Esophagus squamous epithelium (tissue), 5 donors: ENCODE measurements around the gene UBE2N. TPM values are rescaled to one million over a fixed set of nuclear protein-coding genes. Genes with fewer than 3 reads are reported as not detected.
"Not testable (repeated sequence)": the region's sequence is repeated elsewhere in the genome, so short reads cannot be mapped to it uniquely, and the experiment has no call there.

Source experiments
- DNase-seq: peaks from one replicate; lab custom pipeline; 2025; lab: John Stamatoyannopoulos, UW
- H3K27ac ChIP-seq, 4 donors: fragments of 200-600 bp; sonication (generic); one replicate each; pipeline ENCODE4 v1.5.1; 2016 to 2019; ENCODE audit warnings: mild to moderate bottlenecking in 1 of 4
- H3K27me3 ChIP-seq, 4 donors: fragments of 200-600 bp; sonication (generic); 1 replicate in 3 of 4; 2 replicates in 1 of 4; pipeline versions ENCODE4 v1.5.1 to v1.6.0; 2017 to 2021; ENCODE audit warnings: antibody characterized with exemption in 1 of 4
- H3K36me3 ChIP-seq, 3 donors: fragments of 200-600 bp; sonication (generic); one replicate each; pipeline ENCODE4 v1.5.1; 2016 to 2019
- H3K4me1 ChIP-seq, 3 donors: fragments of 200-600 bp; sonication (generic); one replicate each; pipeline ENCODE4 v1.5.1; 2017 to 2019
- H3K4me3 ChIP-seq, 4 donors: fragments of 200-600 bp; sonication (generic); 1 replicate in 3 of 4; 2 replicates in 1 of 4; pipeline ENCODE4 v1.5.1; 2016 to 2019; ENCODE audit warnings: mild to moderate bottlenecking in 2 of 4, moderate library complexity in 1 of 4
- H3K9me3 ChIP-seq, 3 donors: fragments of 200-600 bp; sonication (generic); one replicate each; pipeline ENCODE4 v1.5.1; 2016 to 2019
- POLR2A ChIP-seq, 4 donors: fragments of 450-650 bp; IDR thresholded peaks; one replicate each; pipeline ENCODE4 v1.6.1; 2017; ENCODE audit warnings: antibody characterized with exemption in 4 of 4, mild to moderate bottlenecking in 4 of 4, moderate library complexity in 3 of 4
- WGBS, 2 donors: methylation state at CpG; one replicate each; pipeline ENCODE4 v1.1.5; 2018; 5-methylcytosine and 5-hydroxymethylcytosine counted together
- intact Hi-C: fragments of 100-400 bp; cut with DNase I; formaldehyde crosslinking; loops from one replicate; pipeline ENCODE4 v1.15.0; 2022
- total RNA-seq, 4 donors: library from RNA; depleted of rRNA; stranded (reverse); fragments of >200 nt; gene quantifications; one replicate each; pipeline ENCODE4 v1.1.0, GENCODE V29; 2016
- TF ChIP-seq, protein P1 (sequence below), 6 experiments: fragments of 450-650 bp in 4 of 6; fragments of 200-600 bp in 2 of 6; sonication (generic) in 2 of 6; IDR thresholded peaks; one replicate each; pipeline ENCODE4 v1.5.1; 2016 to 2019; ENCODE audit warnings: antibody characterized with exemption in 6 of 6, mild to moderate bottlenecking in 4 of 6, moderate library complexity in 4 of 6
- donor health status: DM: yes; HTN: yes; CAD: no.

Gene UBE2N
- total RNA-seq, 4 donors from 2014 or later = 32.6 to 52.8 (median 43.3) TPM

DNA sequence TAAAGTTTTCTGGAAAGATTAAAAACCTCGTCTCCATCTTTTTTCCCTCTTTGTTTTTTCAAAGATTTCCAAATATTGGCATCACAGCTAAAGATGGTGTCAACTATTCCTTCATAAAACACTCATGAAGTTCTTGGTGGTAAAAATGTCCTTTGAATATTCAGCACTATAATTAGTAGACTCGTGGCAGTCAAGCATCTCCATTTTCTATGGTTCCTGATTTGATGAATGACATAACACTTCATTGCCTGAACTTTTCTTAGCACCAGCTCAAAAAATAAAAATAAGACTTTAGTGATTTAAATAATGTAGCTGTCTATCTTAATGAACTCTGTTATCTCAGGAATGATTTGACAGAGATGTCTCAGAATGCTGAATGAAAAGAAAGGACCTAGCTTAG lies 19.7 kb downstream of the UBE2N start:
- intact Hi-C loops = no loop called here
- no peak overlapping the region for H3K4me3 ChIP-seq
- no peak for DNase-seq
- WGBS, 2 donors = 50 to 60% methylated on average over 2 of the region's 2 CpGs
- no peaks in the 10 kb centered on the region for H3K36me3 ChIP-seq
- H3K4me1 ChIP-seq = peaks cover 4 to 48% (median 19%) of the 10 kb centered on the region in 3 donors
- TF ChIP-seq, protein P1, sequence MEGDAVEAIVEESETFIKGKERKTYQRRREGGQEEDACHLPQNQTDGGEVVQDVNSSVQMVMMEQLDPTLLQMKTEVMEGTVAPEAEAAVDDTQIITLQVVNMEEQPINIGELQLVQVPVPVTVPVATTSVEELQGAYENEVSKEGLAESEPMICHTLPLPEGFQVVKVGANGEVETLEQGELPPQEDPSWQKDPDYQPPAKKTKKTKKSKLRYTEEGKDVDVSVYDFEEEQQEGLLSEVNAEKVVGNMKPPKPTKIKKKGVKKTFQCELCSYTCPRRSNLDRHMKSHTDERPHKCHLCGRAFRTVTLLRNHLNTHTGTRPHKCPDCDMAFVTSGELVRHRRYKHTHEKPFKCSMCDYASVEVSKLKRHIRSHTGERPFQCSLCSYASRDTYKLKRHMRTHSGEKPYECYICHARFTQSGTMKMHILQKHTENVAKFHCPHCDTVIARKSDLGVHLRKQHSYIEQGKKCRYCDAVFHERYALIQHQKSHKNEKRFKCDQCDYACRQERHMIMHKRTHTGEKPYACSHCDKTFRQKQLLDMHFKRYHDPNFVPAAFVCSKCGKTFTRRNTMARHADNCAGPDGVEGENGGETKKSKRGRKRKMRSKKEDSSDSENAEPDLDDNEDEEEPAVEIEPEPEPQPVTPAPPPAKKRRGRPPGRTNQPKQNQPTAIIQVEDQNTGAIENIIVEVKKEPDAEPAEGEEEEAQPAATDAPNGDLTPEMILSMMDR (IDR thresholded peaks at IDR 0.05) = no peak
- TF ChIP-seq POLR2A (IDR thresholded peaks at IDR 0.05) = no peak
- H3K9me3 ChIP-seq = no peaks in the 10 kb centered on the region
- no peak overlapping the region for H3K27ac ChIP-seq
- H3K27me3 ChIP-seq = no peaks in the 10 kb centered on the region

DNA sequence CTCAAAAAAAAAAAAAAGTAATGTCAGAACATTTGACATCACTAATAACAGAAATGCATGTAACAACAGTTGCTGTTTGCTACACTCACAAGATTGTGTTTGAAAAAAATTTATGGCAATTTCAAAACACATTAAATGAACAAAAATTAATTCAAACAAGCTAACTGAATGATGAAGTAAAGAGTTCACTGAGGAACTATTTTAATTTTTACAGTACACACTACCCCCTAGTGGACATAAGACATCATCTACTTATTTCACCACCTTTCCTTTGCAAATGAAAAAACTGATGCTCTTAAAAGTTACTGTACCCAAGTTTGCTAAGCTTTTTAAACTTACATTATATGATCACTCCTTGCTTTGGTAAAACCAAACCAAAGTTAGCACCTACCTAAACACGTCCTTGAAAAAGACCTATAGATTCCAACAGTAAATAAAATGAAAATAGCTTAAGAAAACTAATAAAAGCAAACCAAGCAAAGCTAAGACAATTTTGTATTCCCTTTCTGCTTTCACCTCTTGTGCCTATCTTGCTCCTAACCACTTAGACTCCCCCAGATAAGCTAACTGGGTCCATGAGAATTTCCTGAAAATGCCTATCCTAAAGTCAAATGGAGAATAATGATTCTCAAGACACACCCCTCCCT lies 22.2 kb downstream of the UBE2N start:
- WGBS, 2 donors = 11% methylated on average over 1 of the region's 1 CpG
- Histone ChIP-seq H3K27me3 (no peaks in the 10 kb centered on the region), H3K4me3 (peak overlapping the region in 1 of 4 donors; percentile 36), H3K36me3 (no peaks in the 10 kb centered on the region), H3K4me1 (peaks cover 0 to 46% (median 0%) of the 10 kb centered on the region in 3 donors), H3K9me3 (no peaks in the 10 kb centered on the region), H3K27ac (no peak overlapping the region)
- TF ChIP-seq, protein P1 (IDR thresholded peaks at IDR 0.05) = peak; percentile 45 to 75 (median 62)
- TF ChIP-seq POLR2A (IDR thresholded peaks at IDR 0.05) = no peak
- DNase-seq = no peak
- intact Hi-C loops = no loop called here

DNA sequence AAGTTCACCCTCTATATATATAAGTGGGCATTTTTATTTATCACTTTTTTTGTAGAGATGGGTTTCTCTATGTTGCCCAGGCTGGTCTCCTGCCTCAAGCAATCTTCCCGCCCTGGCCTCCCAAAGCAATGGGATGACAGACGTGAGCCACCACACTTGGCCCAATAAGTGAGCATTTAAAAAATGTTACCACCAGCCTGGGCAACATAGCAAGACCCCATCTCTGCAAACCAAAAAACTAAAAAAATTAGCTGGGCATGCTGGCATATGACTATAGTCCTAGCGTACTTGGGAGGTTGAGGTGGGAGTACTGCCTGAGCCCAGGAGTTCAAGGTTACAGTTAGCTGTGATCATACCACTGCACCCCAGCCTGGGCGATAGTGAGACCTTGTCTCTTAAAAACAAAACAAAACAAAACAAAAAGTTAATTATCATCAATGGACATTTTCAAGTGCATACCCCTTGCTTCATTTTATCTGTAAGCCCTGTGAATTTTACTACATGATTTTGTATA lies 23.7 kb downstream of the UBE2N start:
- Histone ChIP-seq H3K36me3 (no peaks in the 10 kb centered on the region), H3K4me1 (peaks cover 3 to 47% (median 5%) of the 10 kb centered on the region in 3 donors), H3K9me3 (no peaks in the 10 kb centered on the region), H3K27ac (no peak overlapping the region), H3K27me3 (no peaks in the 10 kb centered on the region), H3K4me3 (no peak overlapping the region)
- no peak for DNase-seq
- TF ChIP-seq POLR2A (IDR thresholded peaks at IDR 0.05) = no peak
- TF ChIP-seq, protein P1 (IDR thresholded peaks at IDR 0.05) = no peak
- WGBS, 2 donors = 87 to 90% methylated on average over 4 of the region's 4 CpGs
- intact Hi-C loops = no loop called here

DNA sequence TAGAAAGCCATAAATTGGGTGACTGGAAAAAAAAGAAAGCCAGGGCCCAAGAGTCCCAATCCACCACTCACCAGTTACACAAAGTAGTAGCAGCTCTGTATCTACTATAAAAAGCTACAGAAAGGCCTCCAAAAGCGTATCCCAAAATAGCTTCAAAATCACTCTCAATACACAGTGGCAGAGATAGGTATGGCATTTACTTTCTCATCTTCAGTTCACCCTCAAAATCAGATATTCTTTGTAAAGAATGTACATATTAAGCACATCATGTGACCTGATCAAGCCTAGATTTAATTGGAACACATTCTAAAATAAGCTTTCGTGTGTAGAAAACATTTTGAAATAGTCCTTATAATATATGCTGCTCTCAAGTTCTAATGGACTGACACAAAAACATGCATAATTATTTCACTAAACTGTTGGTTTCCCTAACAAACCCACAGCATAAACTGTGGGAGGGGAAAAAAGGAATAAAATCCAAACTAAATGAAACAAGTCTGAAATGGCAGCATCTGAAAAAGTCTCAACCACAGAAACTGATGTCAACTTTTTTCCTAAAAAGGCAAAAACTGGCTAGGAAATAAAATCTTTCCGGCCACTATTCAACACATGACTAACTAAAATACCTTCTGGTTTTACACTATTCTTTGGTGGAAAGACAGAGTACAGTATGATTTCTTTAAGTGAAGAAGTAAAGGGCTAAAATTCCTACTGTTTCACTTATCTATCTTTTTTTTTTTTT lies 25.9 kb downstream of the UBE2N start:
- TF ChIP-seq POLR2A (IDR thresholded peaks at IDR 0.05) = no peak
- TF ChIP-seq, protein P1 (IDR thresholded peaks at IDR 0.05) = no peak
- WGBS, 2 donors = 70% methylated on average over 3 of the region's 3 CpGs
- Histone ChIP-seq H3K27me3 (no peaks in the 10 kb centered on the region), H3K27ac (peak overlapping the region in 2 of 4 donors; percentile 3 to 34), H3K4me1 (peaks cover 8 to 63% (median 12%) of the 10 kb centered on the region in 3 donors), H3K4me3 (no peak overlapping the region), H3K36me3 (peaks cover 0 to 3% (median 0%) of the 10 kb centered on the region in 3 donors), H3K9me3 (no peaks in the 10 kb centered on the region)
- DNase-seq = no peak
- intact Hi-C loops = no loop called here

DNA sequence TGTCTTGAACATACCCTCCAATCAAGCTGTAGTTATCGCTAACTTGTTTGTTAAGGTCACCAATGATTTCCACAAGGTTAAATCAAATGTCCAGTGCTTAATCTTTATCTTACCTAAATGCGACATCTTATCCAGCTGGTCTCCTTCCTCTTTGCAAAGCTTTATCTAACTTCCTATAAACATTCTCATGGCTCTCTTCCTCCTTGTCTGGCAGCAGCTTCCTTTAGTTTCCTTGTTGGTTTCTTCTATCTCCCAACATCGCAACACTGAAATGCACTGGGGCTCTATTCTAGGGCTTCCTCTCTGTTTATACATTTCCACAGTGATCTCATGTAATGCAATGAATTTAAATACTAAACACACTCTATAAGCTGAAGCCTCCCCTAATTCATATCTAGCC lies 28.7 kb downstream of the UBE2N start:
- peaks cover 0 to 28% (median 6%) of the 10 kb centered on the region in 3 donors for H3K36me3 ChIP-seq
- intact Hi-C loops = no loop called here
- no peaks in the 10 kb centered on the region for H3K9me3 ChIP-seq
- H3K27ac ChIP-seq = peak overlapping the region; percentile 2 to 47 (median 26)
- WGBS, 2 donors = 41 to 48% methylated on average over 3 of the region's 3 CpGs
- peaks cover 8 to 57% (median 12%) of the 10 kb centered on the region in 3 donors for H3K4me1 ChIP-seq
- DNase-seq = no peak
- no peak for TF ChIP-seq POLR2A (IDR thresholded peaks at IDR 0.05)
- TF ChIP-seq, protein P1 (IDR thresholded peaks at IDR 0.05) = no peak
- no peak overlapping the region for H3K4me3 ChIP-seq
- no peaks in the 10 kb centered on the region for H3K27me3 ChIP-seq

DNA sequence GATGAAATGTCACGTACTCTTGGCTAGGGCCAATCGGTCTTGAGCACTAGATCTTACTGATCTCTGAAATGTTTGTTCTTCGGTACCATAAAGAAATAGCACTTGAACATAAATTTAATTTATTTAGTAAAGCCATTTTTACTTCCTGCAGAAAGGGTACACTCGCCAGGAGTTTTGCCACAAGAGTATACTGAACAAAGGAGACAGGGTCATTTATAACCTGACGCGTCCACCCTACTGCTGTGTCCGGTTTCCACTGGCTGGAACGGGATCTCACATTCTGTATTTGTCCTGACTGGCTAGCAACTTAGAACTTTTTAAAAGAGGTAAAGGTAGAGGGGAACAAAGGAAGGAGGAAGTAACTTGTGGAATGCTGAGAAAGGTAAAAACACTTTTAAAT lies 29.4 kb downstream of the UBE2N start:
- H3K4me1 ChIP-seq = peaks cover 8 to 57% (median 12%) of the 10 kb centered on the region in 3 donors

DNA sequence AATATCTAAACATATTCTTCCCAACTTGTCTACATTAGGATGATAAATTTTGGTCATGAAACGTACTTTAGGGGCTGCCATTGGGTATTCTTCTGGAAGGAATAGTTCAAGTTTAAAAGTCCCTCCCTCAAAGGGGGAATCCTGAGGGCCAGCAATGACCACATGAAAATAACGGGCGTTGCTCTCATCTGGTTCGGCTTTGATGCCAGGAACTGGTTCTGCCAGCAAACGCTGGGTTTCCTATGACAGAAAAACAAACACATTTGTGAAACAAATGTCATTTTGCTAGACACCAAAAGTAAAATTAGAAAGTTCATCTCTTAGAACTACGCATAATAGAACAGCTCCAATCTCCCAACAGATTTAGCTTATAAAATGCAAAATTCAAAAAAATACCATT lies 30.7 kb downstream of the UBE2N start:
- H3K27me3 ChIP-seq, DNase-seq, H3K4me3 ChIP-seq, intact Hi-C loops, H3K9me3 ChIP-seq: not testable (repeated sequence)
- H3K27ac ChIP-seq = peak overlapping the region in 1 of 4 donors; percentile 10
- H3K4me1 ChIP-seq = peaks cover 8 to 53% (median 12%) of the 10 kb centered on the region in 3 donors
- WGBS, 2 donors = 52 to 60% methylated on average over 6 of the region's 6 CpGs
- peaks cover 0 to 44% (median 6%) of the 10 kb centered on the region in 3 donors for H3K36me3 ChIP-seq

More for the DNA sequence above, 29.4 kb downstream of the UBE2N start:
- intact Hi-C loops, H3K27me3 ChIP-seq, H3K9me3 ChIP-seq, H3K4me3 ChIP-seq, DNase-seq: not testable (repeated sequence)
- WGBS, 2 donors = 51 to 54% methylated on average over 7 to 8 of the region's 8 CpGs
- Histone ChIP-seq H3K36me3 (peaks cover 0 to 35% (median 6%) of the 10 kb centered on the region in 3 donors), H3K27ac (peak overlapping the region in 3 of 4 donors; percentile 4 to 47 (median 18))
